GM21526 (cell line): ENCODE data around the gene CLTRN.
"Not testable (repeated sequence)": the region's sequence is repeated elsewhere in the genome, so short reads cannot be mapped to it uniquely, and the experiment has no call there.

Experiments used
- ATAC-seq: cut with Tn5 transposase; IDR thresholded peaks from one replicate; pipeline ENCODE4 v1.9.1; 2021; ENCODE audit warnings: moderate library complexity; ENCODE audit not compliant: unreplicated experiment, low FRiP score

The CLTRN gene

DNA sequence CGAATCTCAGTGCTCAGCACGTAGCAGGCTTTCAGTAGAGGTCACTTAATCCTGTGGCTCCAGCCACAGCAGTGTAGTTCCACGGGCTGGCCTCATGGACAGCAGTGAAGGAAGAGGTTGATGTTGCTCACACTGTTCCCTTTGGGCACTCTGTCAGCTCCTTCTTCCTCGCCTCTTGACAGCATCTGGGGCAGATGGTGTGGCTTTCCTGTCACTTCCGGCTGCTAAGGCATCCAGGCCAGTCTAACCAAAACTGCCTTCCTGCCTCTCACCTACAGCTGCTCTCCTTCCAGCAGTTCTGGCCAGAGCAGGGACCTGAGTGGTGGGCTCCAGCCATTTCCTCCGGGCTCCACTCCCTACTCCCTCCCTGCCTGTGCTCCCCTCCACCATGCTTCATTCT is 9.8 kb downstream of the CLTRN start:
- not testable (repeated sequence) for ATAC-seq

DNA sequence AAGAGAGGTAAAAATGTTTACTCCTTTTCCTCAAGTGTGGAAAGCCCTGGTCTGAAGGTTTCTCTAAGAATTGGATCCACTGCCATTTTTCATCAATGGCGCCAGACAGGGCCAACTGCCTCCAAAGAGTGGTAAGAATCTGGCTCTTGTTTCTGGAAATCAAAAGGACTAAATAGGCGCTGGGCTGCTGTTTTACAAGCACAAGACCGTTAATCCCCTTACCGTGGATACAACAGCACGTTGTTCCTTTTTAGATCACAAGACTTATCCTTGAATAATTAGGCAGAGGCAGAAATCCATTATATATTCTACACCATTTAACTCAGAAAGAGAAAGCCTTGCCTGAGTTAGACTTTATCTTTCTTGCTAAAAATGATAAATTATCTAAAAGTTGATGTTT is 10.6 kb downstream of the CLTRN start:
- no peak for ATAC-seq

- ATAC-seq: not testable (repeated sequence)
Measured at GRCh38 chrX:15647510-15647909, 17.1 kb downstream of the CLTRN start.

GRCh38 chrX:15646543-15646942 is 18.1 kb downstream of the CLTRN start:
- no peak for ATAC-seq

GRCh38 chrX:15646031-15646430 is 18.6 kb downstream of the CLTRN start:
- no peak for ATAC-seq

DNA sequence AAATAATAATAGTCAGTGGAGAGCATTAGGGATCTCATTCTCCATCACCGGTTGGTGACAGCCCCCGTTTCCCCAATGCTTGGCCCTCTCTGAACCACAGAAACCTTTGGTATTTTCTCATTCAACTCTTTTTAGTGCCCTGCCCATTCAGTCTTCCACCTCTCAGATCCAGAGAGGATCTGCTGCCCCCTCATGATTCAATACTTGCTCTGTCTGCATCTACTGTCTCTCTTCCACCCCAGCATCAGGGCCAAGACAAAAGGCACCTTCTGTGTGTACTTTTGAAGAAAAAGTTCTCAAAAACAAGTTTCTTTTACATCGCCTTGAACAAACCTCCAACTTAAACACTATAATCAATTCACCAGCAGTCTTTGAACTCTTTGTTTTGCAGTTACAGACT is 19.3 kb downstream of the CLTRN start:
- no peak for ATAC-seq

DNA sequence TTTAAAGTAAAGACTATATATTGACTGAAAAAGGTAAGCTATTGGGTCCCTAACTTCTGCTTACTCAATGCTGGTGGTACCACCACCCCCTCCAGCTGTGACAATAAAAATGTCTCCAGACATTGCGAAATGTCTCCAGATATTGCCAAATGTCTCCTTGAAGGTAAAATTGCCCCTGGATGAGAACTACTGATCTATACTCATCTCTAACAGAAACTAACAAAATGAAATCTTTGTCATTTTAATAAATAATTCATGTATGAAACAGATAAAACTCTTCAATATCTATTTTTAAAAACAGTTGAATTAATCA is 20.1 kb downstream of the CLTRN start:
- ATAC-seq: no peak

GRCh38 chrX:15643786-15644559 is 20.6 kb downstream of the CLTRN start:
- ATAC-seq: no peak

DNA sequence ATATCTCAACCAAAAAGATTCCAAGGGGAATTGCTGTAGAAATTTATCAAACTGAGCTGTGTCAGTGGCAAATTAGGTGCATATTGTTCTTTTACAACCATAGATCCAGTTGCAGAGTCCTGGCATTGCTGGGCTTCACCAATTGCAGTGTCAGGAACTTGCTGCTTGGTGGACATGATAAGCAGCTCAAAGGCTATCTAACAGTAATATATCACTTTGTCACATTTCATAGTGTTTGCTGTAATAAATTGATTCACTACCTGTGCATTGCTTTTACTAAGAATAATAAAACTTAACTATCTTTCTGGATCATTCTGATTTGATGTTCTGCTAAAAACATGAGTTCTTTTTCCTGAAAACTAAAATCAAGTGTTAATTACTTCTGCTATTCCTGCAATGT is 33.0 kb downstream of the CLTRN start:
- no peak for ATAC-seq

DNA sequence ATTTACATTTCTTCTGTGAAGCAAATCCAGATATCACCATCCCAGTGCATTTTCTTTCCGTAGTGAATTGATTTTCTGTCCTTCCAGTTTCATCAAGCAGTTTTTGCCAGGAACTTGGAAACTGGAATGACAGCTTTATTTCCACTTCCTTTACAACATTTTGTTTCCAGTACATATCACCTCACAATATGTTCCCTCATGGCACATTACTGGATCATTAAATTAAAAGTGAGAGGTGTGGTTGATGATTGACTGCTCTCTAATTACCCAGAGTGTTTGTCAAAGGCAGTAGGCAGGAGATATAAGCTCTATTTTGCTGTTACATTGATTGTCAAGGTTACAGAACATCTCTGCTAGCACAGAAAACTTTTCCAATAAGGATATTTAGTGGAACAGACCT is 41.6 kb downstream of the CLTRN start:
- ATAC-seq: no peak

DNA sequence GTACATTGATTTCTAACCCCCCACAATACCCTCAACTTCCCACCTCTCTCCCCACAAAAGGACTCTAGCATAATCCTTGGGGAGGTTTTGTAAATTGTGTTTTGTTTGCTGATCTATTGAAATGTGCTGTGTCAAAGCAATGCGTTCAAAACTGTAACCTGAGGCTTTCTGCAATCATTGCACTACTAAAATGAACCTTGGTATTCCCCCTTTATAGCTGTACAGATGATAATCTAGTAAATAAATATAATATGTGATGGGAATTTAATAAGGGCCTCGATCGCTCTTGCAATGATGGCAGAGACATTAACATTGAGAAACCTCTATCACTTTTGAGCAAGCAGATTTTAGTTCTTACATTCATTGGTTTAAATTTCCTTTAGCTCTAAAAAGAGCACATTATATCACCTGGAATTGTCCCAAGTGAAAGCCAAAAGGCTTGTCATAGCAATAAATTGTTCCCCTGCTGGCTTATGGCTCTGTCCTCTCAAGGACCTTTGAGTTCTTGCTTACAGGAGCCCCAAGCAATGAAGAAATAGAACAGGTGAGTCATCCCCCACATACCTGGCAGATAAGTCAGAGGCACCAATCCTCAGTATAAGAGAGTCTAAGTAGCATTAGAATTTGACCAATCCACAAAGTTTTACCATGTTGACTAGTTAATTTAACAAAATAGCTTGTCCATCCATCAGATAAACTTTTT is 45.4 kb downstream of the CLTRN start:
- no peak for ATAC-seq

DNA sequence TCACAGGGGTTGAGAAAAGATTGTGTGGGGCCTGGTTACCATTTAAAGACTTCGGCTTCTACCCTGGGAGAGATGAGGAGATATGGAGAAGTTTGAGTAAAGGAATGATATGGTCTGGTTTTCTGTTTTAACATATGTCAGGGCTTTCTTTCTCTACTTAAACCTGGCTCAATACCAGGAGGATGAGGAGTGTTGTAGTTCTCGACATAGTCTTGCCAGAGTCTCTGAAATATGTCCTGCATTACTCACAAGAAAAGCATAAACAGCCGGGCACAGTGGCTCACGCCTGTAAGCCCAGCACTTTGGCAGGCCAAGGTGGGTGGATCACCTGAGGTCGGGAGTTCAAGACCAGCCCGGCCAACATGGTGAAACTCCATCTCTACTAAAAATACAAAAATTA is 47.5 kb downstream of the CLTRN start:
- ATAC-seq: no peak

DNA sequence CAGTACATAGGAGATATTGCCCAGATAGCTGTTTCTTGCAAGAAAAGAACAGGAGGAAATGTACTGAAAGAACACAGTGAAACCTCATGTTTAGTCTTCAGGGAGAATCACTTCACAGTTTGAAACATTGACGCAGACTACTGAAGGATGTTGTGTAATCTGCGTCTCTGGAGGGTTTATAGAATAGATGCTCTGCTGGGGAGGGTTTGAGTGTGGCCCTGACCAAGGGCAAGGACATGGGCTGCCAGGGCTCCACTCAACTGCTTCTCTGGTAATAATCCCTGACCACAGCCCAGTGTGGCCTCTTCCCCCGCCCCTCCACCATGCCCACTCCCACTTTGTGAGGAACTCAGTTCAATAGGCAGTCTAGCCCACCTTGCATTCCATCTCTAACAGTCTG is 48.1 kb downstream of the CLTRN start:
- ATAC-seq: no peak

DNA sequence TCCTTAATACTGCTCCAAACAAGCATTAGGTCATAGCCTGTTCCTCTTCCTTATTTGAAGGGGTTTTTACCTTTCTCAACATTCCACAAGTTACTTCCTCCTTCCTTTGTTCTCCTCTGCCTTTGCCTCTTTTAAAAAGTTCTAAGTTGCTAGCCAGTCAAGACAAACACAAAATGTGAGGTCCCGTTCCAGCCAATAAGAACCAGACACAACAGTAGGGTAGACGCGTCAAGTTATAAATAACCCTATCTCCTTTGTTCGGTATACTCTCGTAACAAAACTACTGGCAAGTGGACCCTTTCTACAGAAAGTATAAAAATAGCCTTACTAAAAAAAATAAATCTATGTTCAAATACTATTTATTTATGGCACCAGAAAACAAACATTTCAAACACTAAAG is 57.5 kb downstream of the CLTRN start:
- no peak for ATAC-seq

DNA sequence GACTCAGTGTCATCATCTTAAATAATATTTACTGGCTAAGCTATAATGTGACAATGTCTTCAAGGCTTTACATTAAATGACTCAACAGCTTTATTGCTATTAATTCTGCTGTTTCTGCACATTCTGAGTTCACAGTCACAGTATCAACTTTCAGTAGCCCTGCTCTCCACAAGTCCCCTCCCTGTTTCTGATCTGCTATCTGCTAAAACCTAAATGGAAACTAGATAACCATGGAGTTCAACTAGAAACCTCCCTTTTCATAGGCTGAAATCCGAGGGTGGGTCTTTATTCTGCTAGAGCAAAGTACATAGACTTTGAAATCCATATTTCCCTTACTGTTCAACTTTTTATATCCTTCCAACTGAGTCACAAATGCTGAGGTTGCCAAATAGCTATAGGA is 58.5 kb downstream of the CLTRN start:
- ATAC-seq: no peak

GRCh38 chrX:15605226-15605625 is 59.4 kb downstream of the CLTRN start:
- ATAC-seq: no peak

DNA sequence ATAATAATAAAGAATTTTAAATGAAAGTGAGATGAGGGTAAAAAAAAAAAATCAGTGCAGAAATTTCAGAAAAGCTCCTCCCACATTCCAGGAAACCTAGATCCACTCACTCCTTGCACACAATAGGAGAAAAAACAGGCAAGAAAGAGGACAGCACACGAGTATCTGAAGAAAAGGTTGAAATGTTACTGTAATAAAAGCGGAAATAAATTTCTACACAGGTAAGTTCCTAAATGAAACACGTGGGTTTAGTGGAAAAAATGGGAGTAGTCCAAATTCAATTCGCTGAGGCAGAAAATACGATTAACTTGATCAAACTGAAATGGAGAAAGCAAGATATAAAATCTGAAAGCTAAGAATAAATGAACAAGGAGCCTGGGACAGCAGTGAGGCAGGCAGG is 61.8 kb downstream of the CLTRN start:
- no peak for ATAC-seq

GRCh38 chrX:15601932-15602331 is 62.7 kb downstream of the CLTRN start:
- ATAC-seq: no peak

- no peak for ATAC-seq
Measured at GRCh38 chrX:15600745-15601144, 63.9 kb downstream of the CLTRN start, which contains the start of gene ACE2. Gene ACE2 (minus strand): TSS chrX:15600960. CDS start chrX:15600911, 49 bp downstream.

DNA sequence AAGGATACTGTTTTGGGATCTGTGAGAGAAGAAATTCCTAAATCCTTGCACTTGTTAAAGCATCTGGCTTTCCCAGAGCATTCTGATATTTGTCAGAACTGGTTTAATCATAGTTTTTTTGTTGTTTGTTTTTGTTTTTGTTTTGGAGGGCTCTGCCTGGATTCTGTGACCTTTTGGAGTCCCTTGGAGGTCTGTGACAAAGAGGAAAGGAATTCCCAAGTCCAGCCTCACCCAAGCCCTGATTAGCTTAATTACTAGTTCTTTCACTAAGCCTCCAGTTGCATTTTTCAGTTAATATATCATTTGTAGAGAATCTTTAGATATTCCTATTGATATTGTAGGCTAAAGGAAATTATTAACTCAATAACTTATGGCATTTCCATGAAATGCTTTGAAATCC is 64.6 kb downstream of the CLTRN start:
- no peak for ATAC-seq

GRCh38 chrX:15599461-15599860 is 65.1 kb downstream of the CLTRN start:
- ATAC-seq: no peak

DNA sequence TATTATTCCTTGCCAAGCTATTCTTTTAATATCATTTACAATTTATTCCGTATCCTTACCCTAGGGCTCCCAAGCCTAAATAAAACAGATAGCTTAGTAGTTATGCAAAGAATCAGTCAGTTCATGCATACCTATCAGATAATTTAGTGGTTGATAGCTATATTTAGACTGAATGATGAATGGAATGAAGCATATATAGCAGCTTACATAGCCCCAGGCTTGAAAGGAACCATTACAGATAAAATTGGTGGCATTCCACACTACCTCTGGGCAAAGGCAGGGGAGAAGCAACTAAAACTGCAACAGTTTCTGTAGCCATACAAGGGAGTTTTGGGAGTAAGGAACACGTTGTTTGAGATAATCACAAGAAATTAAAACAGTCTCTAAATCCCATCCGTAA is 66.6 kb downstream of the CLTRN start:
- ATAC-seq: no peak
